Measurements from ENCODE around the gene CEMIP. TPM values are rescaled to one million over a fixed set of nuclear protein-coding genes. Genes with fewer than 3 reads are reported as not detected.
"Not testable (repeated sequence)": the region's sequence is repeated elsewhere in the genome, so short reads cannot be mapped to it uniquely, and the experiment has no call there.

CEMIP gene
- total RNA-seq, 2 experiments from 2014 or later = not detected

GRCh38 chr15:80957976-80958375, 178.8 kb downstream of the CEMIP start:
- Histone ChIP-seq H3K27ac (ENCODE audit: low read depth, low read length, poor library complexity, severe bottlenecking) (no peak overlapping the region), H3K4me2 (ENCODE audit: low read length) (no peak overlapping the region), H3K79me2 (ENCODE audit: insufficient read depth, low read depth, low read length) (no peaks in the 10 kb centered on the region), H3K4me1 (ENCODE audit: insufficient read depth, low read length, poor library complexity, severe bottlenecking) (no peaks in the 10 kb centered on the region), H4K20me1 (ENCODE audit: insufficient read depth, low read length) (no peaks in the 10 kb centered on the region), H3K9me3 (ENCODE audit: low read length) (no peaks in the 10 kb centered on the region), H3K4me3 (ENCODE audit: low read depth, low read length, poor library complexity, severe bottlenecking) (no peak overlapping the region), H3K9me2 (ENCODE audit: insufficient read depth, low read length) (no peaks in the 10 kb centered on the region), H2AFZ (ENCODE audit: low read length) (no peak overlapping the region), H3K36me3 (ENCODE audit: insufficient read depth, low read length) (no peaks in the 10 kb centered on the region)
- no TSS peak for BruUV-seq (replicated peaks)
- intact Hi-C loops (cut with micrococcal nuclease; ENCODE audit: unreplicated experiment) = no loop called here
- ChIA-PET POLR2A (no interaction called here), CTCF (ENCODE audit: unreplicated experiment) (no interaction called here)
- no peak for DNase-seq (ENCODE audit: low spot score)
- no peak for TF ChIP-seq EZH2phosphoT487 (IDR thresholded peaks at IDR 0.05; ENCODE audit: borderline replicate concordance, low read depth, low read length)
- no peak for TF ChIP-seq CTCF (conservative IDR thresholded peaks at IDR 0.05; ENCODE audit: low read length)

- Histone ChIP-seq H3K4me1 (ENCODE audit: insufficient read depth, low read length, poor library complexity, severe bottlenecking) (no peaks in the 10 kb centered on the region), H3K4me2 (ENCODE audit: low read length) (no peak overlapping the region), H3K79me2 (ENCODE audit: insufficient read depth, low read depth, low read length) (no peaks in the 10 kb centered on the region), H3K9me2 (ENCODE audit: insufficient read depth, low read length) (no peaks in the 10 kb centered on the region), H4K20me1 (ENCODE audit: insufficient read depth, low read length) (no peaks in the 10 kb centered on the region), H3K9me3 (ENCODE audit: low read length) (no peaks in the 10 kb centered on the region), H3K4me3 (ENCODE audit: low read depth, low read length, poor library complexity, severe bottlenecking) (no peak overlapping the region), H3K36me3 (ENCODE audit: insufficient read depth, low read length) (no peaks in the 10 kb centered on the region), H3K27ac (ENCODE audit: low read depth, low read length, poor library complexity, severe bottlenecking) (no peak overlapping the region), H2AFZ (ENCODE audit: low read length) (no peak overlapping the region)
- BruUV-seq (replicated peaks) = no TSS peak
- POLR2A ChIA-PET = interaction anchor here (0.6 to 1.3 kb wide), 2 partner anchors 900 to 1751 kb away, joined by 4 read pairs; no protein-coding TSS in a partner anchor
- DNase-seq (ENCODE audit: low spot score) = no peak
- TF ChIP-seq CTCF (conservative IDR thresholded peaks at IDR 0.05; ENCODE audit: low read length) (no peak), EZH2phosphoT487 (IDR thresholded peaks at IDR 0.05; ENCODE audit: borderline replicate concordance, low read depth, low read length) (no peak)
- intact Hi-C loops (cut with micrococcal nuclease; ENCODE audit: unreplicated experiment) = no loop called here
- CTCF ChIA-PET (ENCODE audit: unreplicated experiment) = no interaction called here
These were observed 179.8 kb downstream of the CEMIP start for GRCh38 chr15:80958818-80959495.

GRCh38 chr15:80965454-80965853, 186.3 kb downstream of the CEMIP start:
- POLR2A ChIA-PET; H3K27ac ChIP-seq (ENCODE audit: low read depth, low read length, poor library complexity, severe bottlenecking); H3K4me2 ChIP-seq (ENCODE audit: low read length); BruUV-seq (replicated peaks); CTCF ChIA-PET (ENCODE audit: unreplicated experiment); H3K4me3 ChIP-seq (ENCODE audit: low read depth, low read length, poor library complexity, severe bottlenecking); H4K20me1 ChIP-seq (ENCODE audit: insufficient read depth, low read length); H3K4me1 ChIP-seq (ENCODE audit: insufficient read depth, low read length, poor library complexity, severe bottlenecking); intact Hi-C loops (cut with micrococcal nuclease; ENCODE audit: unreplicated experiment); H3K9me2 ChIP-seq (ENCODE audit: insufficient read depth, low read length); H2AFZ ChIP-seq (ENCODE audit: low read length); DNase-seq (ENCODE audit: low spot score); H3K9me3 ChIP-seq (ENCODE audit: low read length); H3K79me2 ChIP-seq (ENCODE audit: insufficient read depth, low read depth, low read length): not testable (repeated sequence)
- H3K36me3 ChIP-seq (ENCODE audit: insufficient read depth, low read length) = peaks cover 12% of the 10 kb centered on the region

Measured in OCI-LY7 (cell line).